Measurements from ENCODE around the gene DGKZ. TPM values are rescaled to one million over a fixed set of nuclear protein-coding genes. Genes with fewer than 3 reads are reported as not detected.

DGKZ gene
- total and polyA plus RNA-seq, 2 of the 13 experiments (the other 11 are each of a cell fraction or from before 2014, with no cell fraction given): 15.8 to 20.7 TPM

DNA sequence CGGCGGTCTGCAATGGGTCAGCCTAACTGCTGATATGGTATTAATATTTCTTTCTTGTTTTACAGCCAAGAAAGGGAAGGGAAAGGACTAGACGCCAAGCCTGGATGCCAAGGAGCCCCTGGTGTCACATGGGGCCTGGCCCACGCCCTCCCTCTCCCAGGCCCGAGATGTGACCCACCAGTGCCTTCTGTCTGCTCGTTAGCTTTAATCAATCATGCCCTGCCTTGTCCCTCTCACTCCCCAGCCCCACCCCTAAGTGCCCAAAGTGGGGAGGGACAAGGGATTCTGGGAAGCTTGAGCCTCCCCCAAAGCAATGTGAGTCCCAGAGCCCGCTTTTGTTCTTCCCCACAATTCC lies 36.1 kb downstream of the DGKZ start:
- Histone ChIP-seq H3K4me2 (ENCODE audit: low read depth, low read length) (no peak overlapping the region), H3K36me3 (replicated peaks in 1 of 2; ENCODE audit: control insufficient read depth in 1 of 2, insufficient read depth in 2 of 2, low read length in 2 of 2) (0 out of 5 replicates have a peak, but pooled peaks cover 0 to 1% of the 10 kb centered on the region in 2 experiments), H3K79me2 (ENCODE audit: insufficient read depth, low read length) (peaks cover 4% of the 10 kb centered on the region), H3K27me3 (ENCODE audit: control insufficient read depth in 1 of 2, insufficient read depth in 2 of 2, low read length in 2 of 2) (peaks cover 0 to 11% of the 10 kb centered on the region in 2 experiments; a peak in 3 of 5 replicates), H3K9ac (ENCODE audit: insufficient read depth, low read depth, low read length) (no peak overlapping the region), H4K20me1 (ENCODE audit: insufficient read depth, low read length) (peaks cover 8% of the 10 kb centered on the region), H3K9me3 (ENCODE audit: low read length) (no peaks in the 10 kb centered on the region), H3K27ac (ENCODE audit: extremely low read length, insufficient read depth, low read length) (no peak overlapping the region), H3K4me3 (replicated peaks in 1 of 3; ENCODE audit: insufficient read depth in 1 of 3, low read depth in 2 of 3, low read length in 3 of 3) (no peak overlapping the region), H3K4me1 (ENCODE audit: insufficient read depth, low read length) (peaks cover 51% of the 10 kb centered on the region), H2AFZ (ENCODE audit: low read length) (no peak overlapping the region)
- intact Hi-C loops (cut with micrococcal nuclease; ENCODE audit: unreplicated experiment): no loop called here
- ChIA-PET POLR2A (interaction anchor here (0.6 to 1.2 kb wide), 4 partner anchors 9 to 171 kb away, joined by 3 to 9 read pairs (median 4); partner anchors contain the start of gene CHRM4), CTCF (ENCODE audit: low intra/inter-chr PET ratio, low total read pairs) (no interaction called here)
- TF ChIP-seq KDM6A (CRISPR knock-in tag; IDR thresholded peaks at IDR 0.05; ENCODE audit: low read depth) (no peak), YEATS2 (CRISPR knock-in tag; IDR thresholded peaks at IDR 0.05; ENCODE audit: borderline replicate concordance) (0 out of 2 replicates have a peak, but pooled peaks have one; percentile 1)
- 86% methylated on average over 7 of the region's 7 CpGs for WGBS (ENCODE audit: low lambda C conversion rate)
- in situ Hi-C loops (cut with HindIII; ENCODE audit: extremely low pct_ligation_motif_present, low pct_unique_long_range_greater_than_20kb): no loop called here
- BruUV-seq (replicated peaks): no TSS peak
- FAIRE-seq (no peak), ATAC-seq (no peak), DNase-seq (ENCODE audit: low spot score) (no peak)

GRCh38 chr11:46383974-46384701 lies 36.9 kb downstream of the DGKZ start:
- 0 out of 5 replicates have a peak, but pooled peaks cover 0 to 1% of the 10 kb centered on the region in 2 experiments for H3K36me3 ChIP-seq (replicated peaks in 1 of 2; ENCODE audit: control insufficient read depth in 1 of 2, insufficient read depth in 2 of 2, low read length in 2 of 2)
- no peak for DNase-seq (ENCODE audit: low spot score)
- ChIA-PET CTCF (ENCODE audit: low intra/inter-chr PET ratio, low total read pairs) (no interaction called here), POLR2A (interaction anchor here (0.6 to 0.7 kb wide), 2 partner anchors 9 to 16 kb away, joined by 3 read pairs; no protein-coding TSS in a partner anchor)
- intact Hi-C loops (cut with micrococcal nuclease; ENCODE audit: unreplicated experiment) (no loop called here), in situ Hi-C loops (cut with HindIII; ENCODE audit: extremely low pct_ligation_motif_present, low pct_unique_long_range_greater_than_20kb) (no loop called here)
- no peak overlapping the region for H2AFZ ChIP-seq (ENCODE audit: low read length)
- peaks cover 51% of the 10 kb centered on the region for H3K4me1 ChIP-seq (ENCODE audit: insufficient read depth, low read length)
- FAIRE-seq: no peak
- ATAC-seq: no peak
- peaks cover 4% of the 10 kb centered on the region for H3K79me2 ChIP-seq (ENCODE audit: insufficient read depth, low read length)
- H4K20me1 ChIP-seq (ENCODE audit: insufficient read depth, low read length): peaks cover 11% of the 10 kb centered on the region
- H3K27ac ChIP-seq (ENCODE audit: extremely low read length, insufficient read depth, low read length): no peak overlapping the region
- H3K9me3 ChIP-seq (ENCODE audit: low read length): no peaks in the 10 kb centered on the region
- H3K9ac ChIP-seq (ENCODE audit: insufficient read depth, low read depth, low read length): no peak overlapping the region
- WGBS (ENCODE audit: low lambda C conversion rate): 76% methylated on average over 6 of the region's 12 CpGs
- peaks cover 2 to 19% of the 10 kb centered on the region in 2 experiments; a peak in 4 of 5 replicates for H3K27me3 ChIP-seq (ENCODE audit: control insufficient read depth in 1 of 2, insufficient read depth in 2 of 2, low read length in 2 of 2)
- TF ChIP-seq ZNF33A (CRISPR knock-in tag; IDR thresholded peaks at IDR 0.05; ENCODE audit: borderline replicate concordance) (no peak), AGO2 (optimal IDR thresholded peaks at IDR 0.05; ENCODE audit: low read depth, low read length) (peak; percentile 71)
- BruUV-seq (replicated peaks): no TSS peak
- H3K4me2 ChIP-seq (ENCODE audit: low read depth, low read length): no peak overlapping the region
- no peak overlapping the region for H3K4me3 ChIP-seq (replicated peaks in 1 of 3; ENCODE audit: insufficient read depth in 1 of 3, low read depth in 2 of 3, low read length in 3 of 3)

Measured in HepG2 (cell line).